ENCODE data around the gene PHLPP1.

PHLPP1 gene

DNA sequence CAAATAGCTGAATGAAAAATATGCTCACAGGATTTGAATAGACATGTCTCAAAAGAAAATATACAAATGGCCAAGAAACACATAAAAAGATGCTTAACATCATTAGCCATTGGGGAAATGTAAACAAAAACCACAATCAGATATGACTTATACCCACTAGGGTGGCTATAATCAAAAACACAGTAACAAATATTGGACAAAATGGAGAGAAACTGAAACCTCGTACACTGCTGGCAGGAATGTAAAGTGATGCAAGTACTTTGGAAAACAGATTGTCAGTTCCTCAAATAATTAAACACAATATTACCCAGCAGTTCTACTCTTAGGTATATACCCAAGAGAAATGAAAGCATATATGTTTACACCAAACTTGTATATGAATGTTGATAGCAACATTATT is 213.0 kb downstream of the PHLPP1 start:
- TF ChIP-seq, protein P1, sequence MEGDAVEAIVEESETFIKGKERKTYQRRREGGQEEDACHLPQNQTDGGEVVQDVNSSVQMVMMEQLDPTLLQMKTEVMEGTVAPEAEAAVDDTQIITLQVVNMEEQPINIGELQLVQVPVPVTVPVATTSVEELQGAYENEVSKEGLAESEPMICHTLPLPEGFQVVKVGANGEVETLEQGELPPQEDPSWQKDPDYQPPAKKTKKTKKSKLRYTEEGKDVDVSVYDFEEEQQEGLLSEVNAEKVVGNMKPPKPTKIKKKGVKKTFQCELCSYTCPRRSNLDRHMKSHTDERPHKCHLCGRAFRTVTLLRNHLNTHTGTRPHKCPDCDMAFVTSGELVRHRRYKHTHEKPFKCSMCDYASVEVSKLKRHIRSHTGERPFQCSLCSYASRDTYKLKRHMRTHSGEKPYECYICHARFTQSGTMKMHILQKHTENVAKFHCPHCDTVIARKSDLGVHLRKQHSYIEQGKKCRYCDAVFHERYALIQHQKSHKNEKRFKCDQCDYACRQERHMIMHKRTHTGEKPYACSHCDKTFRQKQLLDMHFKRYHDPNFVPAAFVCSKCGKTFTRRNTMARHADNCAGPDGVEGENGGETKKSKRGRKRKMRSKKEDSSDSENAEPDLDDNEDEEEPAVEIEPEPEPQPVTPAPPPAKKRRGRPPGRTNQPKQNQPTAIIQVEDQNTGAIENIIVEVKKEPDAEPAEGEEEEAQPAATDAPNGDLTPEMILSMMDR (IDR thresholded peaks at IDR 0.05; ENCODE audit: low read depth, low read length), result no peak
- H3K4me3 ChIP-seq (ENCODE audit: low read depth, low read length), result no peak overlapping the region

DNA sequence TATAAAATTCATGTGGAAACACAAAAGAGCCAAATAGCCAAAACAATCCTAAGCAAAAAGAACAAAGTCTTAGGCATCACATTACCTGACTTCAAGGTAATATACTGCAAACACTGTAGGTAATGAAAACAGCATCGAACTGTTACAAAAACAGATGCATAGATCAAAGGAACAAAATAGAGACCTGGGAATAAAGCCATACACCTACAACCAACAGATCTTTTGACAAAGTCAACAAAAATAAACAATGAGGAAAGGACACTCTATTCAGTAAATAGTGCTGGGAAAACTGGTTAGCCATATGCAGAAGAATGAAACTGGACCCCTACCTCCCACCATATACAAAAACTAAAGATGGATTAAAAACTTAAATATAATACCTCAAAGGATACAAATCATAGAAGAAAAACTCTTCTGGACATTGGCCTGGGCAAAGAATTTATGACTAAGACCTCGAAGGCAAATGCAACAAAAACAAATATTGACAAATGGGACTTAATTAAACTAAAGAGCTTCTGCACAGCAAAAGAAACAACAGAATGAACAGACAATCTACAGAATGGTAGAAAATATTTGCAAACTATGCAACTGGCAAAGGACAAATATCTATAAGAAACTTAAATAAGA is 218.0 kb downstream of the PHLPP1 start:
- TF ChIP-seq, protein P1 (IDR thresholded peaks at IDR 0.05; ENCODE audit: low read depth, low read length), result no peak

DNA sequence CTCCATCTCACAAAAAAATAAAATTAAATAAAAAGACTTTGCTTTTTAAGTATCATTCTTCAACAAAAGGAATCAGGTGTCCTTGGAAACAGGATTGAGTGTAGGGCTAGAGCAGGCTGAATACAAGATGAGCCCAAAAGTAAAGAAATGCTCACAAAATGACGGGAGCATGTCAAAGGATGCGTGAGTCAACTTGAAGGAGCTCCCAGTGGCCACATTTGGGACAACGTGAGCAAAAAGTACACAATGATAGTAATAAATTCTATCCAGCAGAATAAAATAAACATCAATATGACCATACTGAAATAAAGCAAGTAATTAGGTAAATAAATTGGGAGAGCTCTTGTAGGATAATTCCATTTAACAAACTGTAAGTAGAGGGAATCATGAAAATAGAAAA is 220.7 kb downstream of the PHLPP1 start:
- no peak overlapping the region for H3K4me3 ChIP-seq (ENCODE audit: low read depth, low read length)
- TF ChIP-seq, protein P1 (IDR thresholded peaks at IDR 0.05; ENCODE audit: low read depth, low read length), result no peak

More for the DNA sequence above, 218.0 kb downstream of the PHLPP1 start:
- H3K4me3 ChIP-seq (ENCODE audit: low read depth, low read length), result no peak overlapping the region

DNA sequence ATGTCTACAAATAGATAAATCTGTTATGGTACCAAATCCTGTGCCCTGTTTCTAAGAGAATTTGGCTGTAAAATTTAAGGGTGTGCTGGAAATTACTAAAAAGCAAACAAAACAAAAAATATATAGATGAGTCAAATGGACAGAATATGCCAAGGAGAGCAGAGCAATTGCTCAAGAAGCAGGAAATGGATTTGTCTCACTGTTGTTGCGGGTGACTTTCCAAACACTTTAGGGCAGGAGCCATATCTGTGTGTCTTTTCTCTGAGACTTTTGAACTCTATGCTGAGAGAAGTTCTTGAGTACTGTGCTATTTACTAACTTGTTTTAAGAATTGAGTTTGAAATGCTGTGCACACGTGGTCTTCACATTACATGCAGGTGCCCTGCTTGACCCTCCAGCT is 221.7 kb downstream of the PHLPP1 start:
- H3K4me3 ChIP-seq (ENCODE audit: low read depth, low read length), result no peak overlapping the region
- TF ChIP-seq, protein P1 (IDR thresholded peaks at IDR 0.05; ENCODE audit: low read depth, low read length), result no peak

DNA sequence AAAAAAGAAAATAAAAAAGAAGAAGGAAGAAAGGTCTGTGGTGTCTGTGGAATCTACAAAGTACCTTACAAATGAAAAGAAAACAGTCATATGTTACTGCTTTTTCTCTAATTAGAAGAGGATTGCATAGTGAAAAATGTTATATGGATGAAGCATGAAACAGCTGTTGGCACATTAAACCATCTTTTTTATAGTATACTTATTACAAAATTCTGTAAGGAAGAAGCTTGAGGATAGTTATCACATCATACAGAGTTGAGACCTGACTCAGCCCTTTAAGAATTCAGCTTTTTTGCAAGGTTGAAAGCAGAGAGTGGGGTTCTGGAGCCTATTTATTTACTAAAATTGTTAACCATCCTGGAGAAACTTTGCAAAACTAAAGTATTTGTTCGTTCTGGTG is 222.7 kb downstream of the PHLPP1 start:
- TF ChIP-seq, protein P1 (IDR thresholded peaks at IDR 0.05; ENCODE audit: low read depth, low read length), result no peak
- no peak overlapping the region for H3K4me3 ChIP-seq (ENCODE audit: low read depth, low read length)

DNA sequence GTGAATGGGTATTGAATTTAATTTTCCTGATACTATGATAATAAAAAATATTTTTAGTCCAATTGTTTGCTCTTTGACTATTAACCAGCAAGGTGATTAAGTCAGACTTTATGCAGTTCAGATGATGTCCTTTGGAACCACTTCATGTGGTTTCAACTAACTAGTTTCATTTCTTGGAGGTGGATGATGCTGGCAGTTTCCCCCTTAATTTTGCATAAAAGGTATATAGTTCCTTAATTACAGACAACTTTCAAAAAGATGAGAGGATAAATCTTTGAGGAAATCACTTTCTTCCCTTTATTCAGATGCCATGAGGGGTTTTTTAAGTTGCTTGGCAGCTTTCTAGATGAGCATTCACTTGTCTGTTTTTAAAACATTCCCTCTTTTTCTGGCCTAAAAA is 223.1 kb downstream of the PHLPP1 start:
- H3K4me3 ChIP-seq (ENCODE audit: low read depth, low read length), result no peak overlapping the region
- TF ChIP-seq, protein P1 (IDR thresholded peaks at IDR 0.05; ENCODE audit: low read depth, low read length), result no peak

DNA sequence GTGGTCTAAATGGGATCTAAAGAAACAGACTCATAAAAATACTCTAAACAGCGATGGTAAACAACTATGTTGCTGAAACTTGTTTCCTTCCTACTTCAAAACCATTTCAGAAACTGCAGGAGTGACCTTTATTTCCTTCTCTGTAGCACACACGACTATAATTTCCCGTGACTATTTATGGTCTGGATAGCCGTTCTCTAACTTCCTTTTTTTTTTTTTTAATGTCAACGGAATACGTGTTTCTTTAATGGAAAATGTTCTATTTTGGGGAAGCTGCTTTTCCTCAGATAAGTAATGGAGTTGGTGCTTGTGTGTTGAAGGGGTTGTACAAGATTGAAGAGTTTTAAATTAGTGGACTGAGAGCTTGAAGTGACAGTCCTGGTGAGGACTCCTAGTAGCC is 224.1 kb downstream of the PHLPP1 start:
- TF ChIP-seq, protein P1 (IDR thresholded peaks at IDR 0.05; ENCODE audit: low read depth, low read length), result no peak
- H3K4me3 ChIP-seq (ENCODE audit: low read depth, low read length), result no peak overlapping the region

Measured in WI38 (cell line).